DOHH2 (cell line): Measurements from ENCODE around the gene OTUD5.
A peak's percentile ranks its signal among the peaks of the same experiment; 100 is the strongest.
"Not testable (repeated sequence)": the region's sequence is repeated elsewhere in the genome, so short reads cannot be mapped to it uniquely, and the experiment has no call there.

Experiments
- H3F3A ChIP-seq: fragments of 200-600 bp; sonication (generic), shearing (Covaris generic); 2 replicates; pipeline ENCODE4 v1.6.0; 2016; ENCODE audit warnings: antibody characterized with exemption, mild to moderate bottlenecking; ENCODE audit not compliant: control insufficient read depth, insufficient read depth
- H3K27ac ChIP-seq: fragments of 200-600 bp; sonication (generic); 2 replicates; pipeline ENCODE4 v1.5.1; 2014; ENCODE audit warnings: low read depth, mild to moderate bottlenecking, low read length, moderate library complexity
- H3K27me3 ChIP-seq: fragments of 200-600 bp; sonication (generic); 2 replicates; pipeline ENCODE4 v1.6.1; 2014; ENCODE audit warnings: mild to moderate bottlenecking, low read length, mixed read lengths; ENCODE audit not compliant: control insufficient read depth
- H3K36me3 ChIP-seq: fragments of 200-600 bp; sonication (generic); 2 replicates; pipeline ENCODE4 v1.6.1; 2014; ENCODE audit warnings: mild to moderate bottlenecking, low read length, moderate library complexity, mixed read lengths; ENCODE audit not compliant: control insufficient read depth
- H3K4me1 ChIP-seq: fragments of 200-600 bp; sonication (generic); 2 replicates; pipeline ENCODE4 v1.6.1; 2014; ENCODE audit warnings: mild to moderate bottlenecking, low read length, mixed read lengths; ENCODE audit not compliant: control insufficient read depth
- H3K4me2 ChIP-seq: fragments of 200-600 bp; sonication (generic); 2 replicates; pipeline ENCODE4 v1.6.0; 2014; ENCODE audit warnings: mild to moderate bottlenecking, low read length, moderate library complexity
- H3K4me3 ChIP-seq: fragments of 200-600 bp; sonication (generic); 2 replicates; pipeline ENCODE4 v1.5.1; 2014; ENCODE audit warnings: mild to moderate bottlenecking, low read length, mixed read lengths
- H3K79me2 ChIP-seq: fragments of 200-600 bp; sonication (generic); 2 replicates; pipeline ENCODE4 v1.6.1; 2014; ENCODE audit warnings: mild to moderate bottlenecking, low read length, mixed read lengths; ENCODE audit not compliant: control insufficient read depth
- H3K9me2 ChIP-seq: fragments of 200-600 bp; sonication (generic); replicated peaks from 2 replicates; pipeline ENCODE4 v1.6.1; 2014; ENCODE audit warnings: mild to moderate bottlenecking, low read length, mixed read lengths; ENCODE audit not compliant: control insufficient read depth
- H3K9me3 ChIP-seq: fragments of 200-600 bp; sonication (generic); 2 replicates; pipeline ENCODE4 v1.6.1; 2014; ENCODE audit warnings: antibody characterized with exemption, low read length, mixed read lengths; ENCODE audit not compliant: control insufficient read depth, insufficient read depth
- H4K20me1 ChIP-seq: fragments of 200-600 bp; sonication (generic); 2 replicates; pipeline ENCODE4 v1.6.0; 2014; ENCODE audit warnings: low read depth, mild to moderate bottlenecking, antibody characterized with exemption, low read length, moderate library complexity; ENCODE audit not compliant: control insufficient read depth, insufficient read depth
- EZH2phosphoT487 ChIP-seq: fragments of 200-600 bp; sonication (generic); IDR thresholded peaks from 2 replicates; pipeline ENCODE4 v1.6.1; 2017; ENCODE audit warnings: borderline replicate concordance, mild to moderate bottlenecking, antibody characterized with exemption, low read length, moderate library complexity, mixed read lengths
- TF ChIP-seq, protein P1 (sequence below): fragments of 200-600 bp; sonication (generic); IDR thresholded peaks from one replicate; pipeline ENCODE4 v1.5.1; 2014; ENCODE audit warnings: antibody characterized with exemption, mild to moderate bottlenecking, low read depth, low read length; ENCODE audit not compliant: poor library complexity, severe bottlenecking

Gene OTUD5

DNA sequence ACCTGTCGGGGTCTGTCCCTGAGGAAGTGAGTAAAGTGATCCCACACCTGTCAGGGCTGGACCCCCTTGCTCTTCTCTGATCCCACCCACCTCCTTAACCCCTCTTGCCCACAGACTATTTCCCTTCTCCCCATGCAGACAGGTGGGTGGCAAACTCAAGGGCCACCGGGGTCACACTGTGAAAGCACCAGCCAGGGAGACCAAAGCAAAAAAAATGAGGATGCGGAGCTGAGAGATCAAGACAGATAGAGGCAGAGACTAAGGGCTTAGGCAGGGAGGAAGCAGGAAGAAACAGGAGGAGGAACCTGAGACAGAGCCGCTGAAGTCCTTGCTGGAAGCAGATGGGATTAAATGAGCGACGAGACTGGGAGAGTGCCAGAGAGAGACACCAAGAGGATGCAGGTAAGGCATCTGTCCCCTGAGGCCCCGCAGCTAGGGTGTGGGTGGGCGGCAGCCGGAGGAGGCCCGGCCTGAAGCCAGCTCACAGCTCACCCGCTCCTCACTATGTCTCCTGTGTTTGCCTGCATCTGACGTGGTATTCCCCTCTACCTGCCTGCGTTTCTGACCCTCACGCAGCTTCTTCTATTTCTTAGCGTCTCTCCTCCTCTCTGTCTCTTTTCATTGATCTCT, 67.0 kb downstream of the OTUD5 start:
- peaks cover 4% of the 10 kb centered on the region for H3K79me2 ChIP-seq
- H3K9me3 ChIP-seq, result no peaks in the 10 kb centered on the region
- H4K20me1 ChIP-seq, result no peaks in the 10 kb centered on the region
- peaks cover 2% of the 10 kb centered on the region; the same call in 1 of the 2 replicates for H3K36me3 ChIP-seq
- H3K9me2 ChIP-seq, result no peaks in the 10 kb centered on the region
- no peak for TF ChIP-seq EZH2phosphoT487
- TF ChIP-seq, protein P1, sequence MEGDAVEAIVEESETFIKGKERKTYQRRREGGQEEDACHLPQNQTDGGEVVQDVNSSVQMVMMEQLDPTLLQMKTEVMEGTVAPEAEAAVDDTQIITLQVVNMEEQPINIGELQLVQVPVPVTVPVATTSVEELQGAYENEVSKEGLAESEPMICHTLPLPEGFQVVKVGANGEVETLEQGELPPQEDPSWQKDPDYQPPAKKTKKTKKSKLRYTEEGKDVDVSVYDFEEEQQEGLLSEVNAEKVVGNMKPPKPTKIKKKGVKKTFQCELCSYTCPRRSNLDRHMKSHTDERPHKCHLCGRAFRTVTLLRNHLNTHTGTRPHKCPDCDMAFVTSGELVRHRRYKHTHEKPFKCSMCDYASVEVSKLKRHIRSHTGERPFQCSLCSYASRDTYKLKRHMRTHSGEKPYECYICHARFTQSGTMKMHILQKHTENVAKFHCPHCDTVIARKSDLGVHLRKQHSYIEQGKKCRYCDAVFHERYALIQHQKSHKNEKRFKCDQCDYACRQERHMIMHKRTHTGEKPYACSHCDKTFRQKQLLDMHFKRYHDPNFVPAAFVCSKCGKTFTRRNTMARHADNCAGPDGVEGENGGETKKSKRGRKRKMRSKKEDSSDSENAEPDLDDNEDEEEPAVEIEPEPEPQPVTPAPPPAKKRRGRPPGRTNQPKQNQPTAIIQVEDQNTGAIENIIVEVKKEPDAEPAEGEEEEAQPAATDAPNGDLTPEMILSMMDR, result no peak
- H3K4me1 ChIP-seq, result peaks cover 14% of the 10 kb centered on the region
- H3F3A ChIP-seq, result no peaks in the 10 kb centered on the region
- H3K27ac ChIP-seq, result no peak overlapping the region
- peak overlapping the region; percentile 80 for H3K4me2 ChIP-seq
- no peaks in the 10 kb centered on the region for H3K27me3 ChIP-seq
- H3K4me3 ChIP-seq, result peak overlapping the region; percentile 77

DNA sequence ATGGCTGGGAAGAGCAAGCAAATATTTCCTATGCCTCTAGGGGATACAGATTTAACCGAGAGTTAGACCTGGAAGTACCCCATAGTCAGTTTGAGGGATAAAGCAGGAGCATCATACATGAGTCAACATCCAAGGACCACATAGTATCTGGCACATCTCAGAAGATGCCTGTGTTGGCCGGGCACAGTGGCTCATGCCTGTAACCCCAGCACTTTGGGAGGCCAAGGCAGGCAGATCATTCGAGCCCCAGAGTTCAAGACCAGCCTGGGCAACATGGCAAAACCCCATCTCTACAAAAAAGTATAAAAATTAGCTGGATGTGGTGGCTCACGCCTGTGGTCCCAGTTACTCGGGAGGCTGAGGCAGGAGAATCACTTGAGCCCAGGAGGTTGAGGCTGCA, 70.8 kb downstream of the OTUD5 start:
- not testable (repeated sequence) for H3K36me3 ChIP-seq, H3F3A ChIP-seq, H3K4me2 ChIP-seq, H3K27ac ChIP-seq, H3K79me2 ChIP-seq, H3K9me2 ChIP-seq, H3K27me3 ChIP-seq, H4K20me1 ChIP-seq, H3K4me3 ChIP-seq, H3K9me3 ChIP-seq, H3K4me1 ChIP-seq

DNA sequence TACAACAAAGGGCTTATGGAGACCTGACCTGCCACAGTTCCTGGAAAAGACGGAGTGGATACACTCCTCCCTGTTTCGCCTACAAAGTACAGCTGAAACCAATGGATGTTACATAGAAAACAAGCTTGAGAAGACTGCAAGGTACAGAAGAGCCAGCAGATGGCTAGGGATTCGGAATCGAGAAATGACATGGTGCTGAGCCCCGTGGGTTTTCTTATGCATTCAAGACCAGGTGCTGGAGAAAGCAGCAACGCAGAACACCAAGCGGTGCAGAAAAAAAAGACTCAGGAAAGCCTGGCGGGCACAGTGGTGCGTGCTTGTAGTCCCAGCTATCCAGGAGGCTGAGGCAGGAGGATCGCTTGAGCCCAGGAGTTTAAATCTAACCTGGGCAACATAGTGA, 73.7 kb downstream of the OTUD5 start:
- Histone ChIP-seq H4K20me1 (no peaks in the 10 kb centered on the region), H3K27ac (no peak overlapping the region), H3K4me2 (no peak overlapping the region), H3K79me2 (no peaks in the 10 kb centered on the region), H3K27me3 (no peaks in the 10 kb centered on the region), H3K36me3 (no peaks in the 10 kb centered on the region), H3K4me1 (no peaks in the 10 kb centered on the region), H3K9me2 (no peaks in the 10 kb centered on the region), H3K4me3 (no peak overlapping the region), H3F3A (no peaks in the 10 kb centered on the region), H3K9me3 (no peaks in the 10 kb centered on the region)
- no peak for TF ChIP-seq EZH2phosphoT487
- TF ChIP-seq, protein P1, result no peak

DNA sequence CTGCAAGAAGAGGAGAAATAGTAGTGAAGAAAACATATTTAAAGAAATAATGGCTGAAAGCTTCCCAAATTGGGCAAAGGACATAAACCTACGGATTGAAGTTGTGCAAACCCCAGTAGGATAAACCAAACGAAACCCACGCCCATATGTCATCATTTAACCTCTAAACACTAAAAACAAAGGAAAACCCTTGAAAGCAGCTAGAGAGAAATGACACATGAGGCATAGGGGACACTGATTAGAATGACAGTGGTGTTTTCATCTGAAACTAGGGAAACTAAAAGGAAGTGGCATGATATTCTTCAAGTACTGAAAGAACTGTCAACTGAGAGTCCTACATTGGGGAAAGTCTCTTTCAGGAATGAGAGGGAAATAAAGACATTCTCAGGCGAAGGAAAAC, 80.5 kb downstream of the OTUD5 start:
- H3K4me1 ChIP-seq, H3K36me3 ChIP-seq, H3K27me3 ChIP-seq, H3K9me3 ChIP-seq, H3K79me2 ChIP-seq, H3K27ac ChIP-seq, H3K9me2 ChIP-seq, H3K4me3 ChIP-seq, H3K4me2 ChIP-seq, H3F3A ChIP-seq, H4K20me1 ChIP-seq: not testable (repeated sequence)
